ENCODE measurements around the gene B3GAT3.

- TF ChIP-seq ZNF223 (tag by site-specific recombination; IDR thresholded peaks at IDR 0.05) (no peak), ZNF140 (tag by site-specific recombination; IDR thresholded peaks at IDR 0.05) (no peak), CTCF (tag by site-specific recombination; IDR thresholded peaks at IDR 0.05) (no peak), ZNF707 (tag by site-specific recombination; IDR thresholded peaks at IDR 0.05) (no peak), ZNF239 (tag by site-specific recombination; IDR thresholded peaks at IDR 0.05) (no peak), ATF2 (tag by site-specific recombination; IDR thresholded peaks at IDR 0.05; ENCODE audit: low read depth) (no peak), ZNF792 (tag by site-specific recombination; IDR thresholded peaks at IDR 0.05) (no peak), FEZF1 (tag by site-specific recombination; IDR thresholded peaks at IDR 0.05) (no peak), ZNF133 (tag by site-specific recombination; IDR thresholded peaks at IDR 0.05) (no peak), AEBP2 (tag by site-specific recombination; IDR thresholded peaks at IDR 0.05; ENCODE audit: borderline replicate concordance) (no peak)
Observed at GRCh38 chr11:62610403-62610802, 11.4 kb downstream of the B3GAT3 start.
